Posterior vena cava (tissue), 2 donors: Measurements from ENCODE around the gene HYAL2. TPM values are rescaled to one million over a fixed set of nuclear protein-coding genes. Genes with fewer than 3 reads are reported as not detected.
"Not testable (repeated sequence)": the region's sequence is repeated elsewhere in the genome, so short reads cannot be mapped to it uniquely, and the experiment has no call there.

Experiments used
- DNase-seq: peaks from one replicate; pipeline ENCODE4 v3.0.0-alpha.2; 2020; ENCODE audit warnings: low spot score
- intact Hi-C, 2 donors: fragments of 100-400 bp; cut with DNase I; formaldehyde crosslinking; loops; one replicate each; pipeline versions ENCODE4 v1.14.1 to v1.14.2; 2022 to 2023
- total RNA-seq, 2 donors: library from RNA; stranded (reverse); fragmentation: NEBNext Ultra II Directional; extraction: Animal tissue kit (Norgen Biotek cat#: 25700); gene quantifications; one replicate each; pipeline ENCODE4 v1.2.1, GENCODE V29; 2021
- donor health status: DM: yes; HTN: yes; CAD: no.
- donor health status: DM: yes; HTN: yes; CAD: no.

The HYAL2 gene
- total RNA-seq, 2 donors from 2014 or later = 95.2 to 130 TPM

GRCh38 chr3:50279255-50280016, 43.1 kb downstream of the HYAL2 start:
- DNase-seq = no peak
- intact Hi-C loops = loop anchor here in 1 of 2 donors (5.0 kb wide), 2 partner anchors 87 to 1012 kb away; partner anchors contain the start of gene GNAT1

- intact Hi-C loops = loop anchor here in 1 of 2 donors (5.0 kb wide), 2 partner anchors 87 to 1012 kb away; partner anchors contain the start of gene GNAT1
- DNase-seq = no peak
These were observed 43.7 kb downstream of the HYAL2 start, which contains the start of gene LSMEM2 for GRCh38 chr3:50278880-50279224. Gene LSMEM2 (plus strand): TSS chr3:50279087. CDS start chr3:50279114, 27 bp downstream.

GRCh38 chr3:50278123-50278879, 44.2 kb downstream of the HYAL2 start:
- intact Hi-C loops = loop anchor here in 1 of 2 donors (5.0 kb wide), 2 partner anchors 86 to 1011 kb away; partner anchors contain the start of gene GNAT1
- DNase-seq = no peak

GRCh38 chr3:50276762-50277101, 45.8 kb downstream of the HYAL2 start:
- intact Hi-C loops = loop anchor here in 1 of 2 donors (5.0 kb wide), 2 partner anchors 84 to 1009 kb away; partner anchors contain the start of gene GNAT1
- DNase-seq = no peak

GRCh38 chr3:50275996-50276761, 46.4 kb downstream of the HYAL2 start:
- intact Hi-C loops = loop anchor here in 1 of 2 donors (5.0 kb wide), 2 partner anchors 84 to 1009 kb away; partner anchors contain the start of gene GNAT1
- no peak for DNase-seq

- intact Hi-C loops = loop anchor here in 1 of 2 donors (5.0 kb wide), 2 partner anchors 83 to 1008 kb away; partner anchors contain the start of gene GNAT1
- no peak for DNase-seq
These were observed 47.2 kb downstream of the HYAL2 start for GRCh38 chr3:50275141-50275995.

GRCh38 chr3:50274371-50275104, 48.0 kb downstream of the HYAL2 start:
- DNase-seq = no peak
- intact Hi-C loops = loop anchor here (5.0 kb wide), 4 partner anchors 47 to 1537 kb away; partner anchors contain the start of gene GNAT1 (in 1 of the 2)

- intact Hi-C loops = loop anchor here (2.0 to 5.0 kb wide), 3 partner anchors 46 to 1536 kb away; no protein-coding TSS in a partner anchor
- DNase-seq = no peak
These were observed 48.9 kb downstream of the HYAL2 start for GRCh38 chr3:50273689-50274065.

- DNase-seq = peak; percentile 96
- intact Hi-C loops = loop anchor here (2.0 to 5.0 kb wide), 3 partner anchors 46 to 1536 kb away; no protein-coding TSS in a partner anchor
These were observed 49.4 kb downstream of the HYAL2 start for GRCh38 chr3:50272911-50273688.

- intact Hi-C loops = loop anchor here (2.0 to 5.0 kb wide), 3 partner anchors 45 to 1535 kb away; no protein-coding TSS in a partner anchor
These were observed 50.0 kb downstream of the HYAL2 start for GRCh38 chr3:50272538-50272910.

GRCh38 chr3:50271314-50271936, 51.1 kb downstream of the HYAL2 start:
- intact Hi-C loops = loop anchor here (2.0 to 5.0 kb wide), 3 partner anchors 44 to 1534 kb away; no protein-coding TSS in a partner anchor

More at GRCh38 chr3:50272538-50272910, 50.0 kb downstream of the HYAL2 start:
- not testable (repeated sequence) for DNase-seq

GRCh38 chr3:50270422-50271224, 51.9 kb downstream of the HYAL2 start:
- intact Hi-C loops = loop anchor here (2.0 to 5.0 kb wide), 3 partner anchors 43 to 1533 kb away; no protein-coding TSS in a partner anchor
- DNase-seq = no peak

More at GRCh38 chr3:50271314-50271936, 51.1 kb downstream of the HYAL2 start:
- DNase-seq = no peak

GRCh38 chr3:50269977-50270413, 52.5 kb downstream of the HYAL2 start:
- DNase-seq = peak; percentile 74

GRCh38 chr3:50269460-50269859, 53.1 kb downstream of the HYAL2 start:
- intact Hi-C loops = no loop called here
- no peak for DNase-seq

More at GRCh38 chr3:50269977-50270413, 52.5 kb downstream of the HYAL2 start:
- intact Hi-C loops = loop anchor here (2.0 to 5.0 kb wide), 3 partner anchors 43 to 1533 kb away; no protein-coding TSS in a partner anchor
